Fibroblast of mammary gland (primary cell): ENCODE results near the gene CDHR5.
A peak's percentile ranks its signal among the peaks of the same experiment; 100 is the strongest.
"Not testable (repeated sequence)": the region's sequence is repeated elsewhere in the genome, so short reads cannot be mapped to it uniquely, and the experiment has no call there.

Source experiments
- DNase-seq: peaks from one replicate; pipeline ENCODE4 v3.0.0-alpha.2; 2010; ENCODE audit warnings: low read depth
- H3K4me3 ChIP-seq: 2 replicates; pipeline ENCODE4 v1.5.1; 2011; ENCODE audit warnings: low read depth, mild to moderate bottlenecking, low read length, moderate library complexity; ENCODE audit not compliant: control insufficient read depth
- CTCF ChIP-seq: conservative IDR thresholded peaks from 2 replicates; pipeline ENCODE4 v1.5.1; 2011; ENCODE audit warnings: low read depth, low read length, inconsistent platforms; ENCODE audit not compliant: control insufficient read depth, insufficient read depth

The CDHR5 gene

GRCh38 chr11:577611-577894 lies 47.2 kb downstream of the CDHR5 start:
- no peak for DNase-seq
- TF ChIP-seq CTCF: no peak
- H3K4me3 ChIP-seq: peak overlapping the region; percentile 92

DNA sequence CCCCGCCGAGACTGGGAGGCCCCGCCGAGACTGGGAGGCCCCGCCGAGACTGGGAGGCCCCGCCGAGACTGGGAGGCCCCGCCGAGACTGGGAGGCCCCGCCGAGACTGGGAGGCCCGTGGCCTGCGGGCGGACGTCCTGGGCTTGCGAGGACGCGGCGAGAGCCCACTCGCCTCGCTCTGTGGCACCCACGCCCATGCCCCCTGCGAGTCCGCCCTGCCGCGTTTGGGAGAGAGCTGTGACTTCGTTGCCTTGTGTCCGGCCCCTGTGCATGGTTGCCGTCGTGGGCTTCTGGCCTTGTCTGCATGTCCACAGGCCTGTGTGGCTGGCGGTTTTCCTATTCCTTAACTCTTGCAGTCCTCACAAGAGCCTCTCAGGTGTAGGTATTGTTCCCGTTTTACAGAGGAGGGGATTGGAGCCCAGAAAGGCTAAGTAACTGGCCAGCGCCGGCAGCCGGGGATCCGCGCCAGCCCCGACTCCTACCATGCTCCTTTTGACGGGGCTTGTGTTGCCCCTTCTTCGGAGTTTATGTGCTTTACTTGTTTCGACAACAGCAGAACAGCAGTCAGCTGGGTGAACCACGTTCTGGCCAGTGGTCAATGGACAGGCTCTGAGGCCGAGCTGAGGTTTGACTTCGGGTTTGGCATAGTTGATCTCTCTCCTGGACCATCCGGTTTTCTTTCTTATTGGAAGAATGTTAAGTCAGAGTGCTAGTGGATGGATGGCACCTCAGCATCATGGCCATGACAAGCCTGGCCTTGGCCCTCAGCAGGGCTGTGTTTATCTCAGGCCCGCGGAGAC lies 47.7 kb downstream of the CDHR5 start:
- peak overlapping the region; percentile 92 for H3K4me3 ChIP-seq
- no peak for DNase-seq
- no peak for TF ChIP-seq CTCF

DNA sequence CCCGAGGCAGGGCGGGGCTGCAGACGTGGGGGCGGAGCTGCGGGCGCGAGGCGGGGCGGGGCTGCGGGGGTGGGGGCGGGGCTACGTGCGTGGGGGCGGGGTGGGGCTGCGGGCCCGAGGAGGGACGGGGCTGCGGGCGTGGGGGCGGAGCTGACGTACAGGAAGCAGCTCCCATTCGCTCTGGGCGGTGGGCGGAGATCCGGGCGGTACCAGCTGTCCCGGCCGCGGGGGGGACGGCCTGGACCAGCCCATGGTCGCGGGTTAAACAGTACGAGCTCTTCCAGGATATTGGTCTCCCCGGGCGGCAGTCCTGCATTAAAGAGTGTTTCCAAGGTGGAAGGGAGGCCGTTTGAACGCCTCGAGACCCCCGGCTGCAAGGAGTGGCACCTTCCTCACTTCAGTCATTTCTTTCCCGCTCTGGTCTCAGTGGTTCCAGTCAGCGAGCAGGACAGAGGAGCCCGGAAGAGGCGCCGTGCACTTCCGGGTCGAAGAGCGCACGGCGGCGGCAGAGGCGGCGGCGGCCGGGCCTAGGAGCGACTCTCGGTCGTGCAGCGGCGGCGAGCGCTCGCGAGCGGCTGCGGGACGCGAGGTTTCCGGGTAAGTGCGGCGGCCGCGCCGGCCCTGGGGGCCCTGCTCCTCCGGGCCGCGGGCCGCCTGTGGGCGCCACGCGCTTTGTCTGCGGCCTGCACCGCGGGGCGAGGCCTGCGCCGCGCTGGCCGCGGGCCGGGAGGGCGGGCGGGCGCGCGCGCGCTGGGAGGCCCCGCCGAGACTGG lies 48.6 kb downstream of the CDHR5 start, which contains the start of gene PHRF1:
TSS of gene PHRF1 (plus strand) at position 475 of the 773 bp plus-strand sequence. CDS start 5,043 bp downstream, outside the sequence.
- TF ChIP-seq CTCF: no peak
- DNase-seq: peak; percentile 90
- peak within 1 kb of the TSS; percentile 92 for H3K4me3 ChIP-seq

DNA sequence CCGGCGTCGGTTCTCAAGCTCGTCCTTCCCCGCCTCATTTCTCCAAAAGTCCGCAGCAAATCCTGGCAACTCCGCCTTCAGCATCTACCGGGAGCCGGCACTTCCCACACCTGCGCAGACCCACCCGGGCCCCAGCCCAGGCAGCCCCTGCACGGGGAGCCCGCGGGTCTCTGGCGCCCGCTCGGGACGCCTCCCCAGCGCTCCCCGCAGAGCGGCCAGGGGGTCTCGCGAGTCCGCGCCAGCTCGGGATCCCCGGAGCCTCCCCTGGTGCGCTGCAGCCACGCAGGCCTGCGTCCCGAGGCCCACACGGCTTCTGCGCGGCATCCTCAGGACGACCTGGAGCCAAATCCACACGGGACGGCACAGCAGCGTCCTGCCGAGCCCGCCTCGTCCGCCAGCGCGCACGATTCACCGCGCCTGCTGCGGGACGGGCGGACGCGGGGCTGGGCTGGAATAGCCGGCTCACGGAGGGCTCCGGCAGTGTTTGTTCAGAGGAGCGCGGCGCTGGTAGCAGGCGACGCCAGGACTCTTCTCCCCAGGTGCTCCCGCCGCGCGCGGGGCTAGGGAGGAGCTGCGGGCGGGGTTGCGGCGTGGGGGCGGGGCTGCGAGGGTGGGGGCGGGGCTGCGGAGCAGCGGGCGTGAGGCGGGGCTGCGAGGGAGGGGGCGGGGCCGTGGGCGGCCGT lies 49.3 kb downstream of the CDHR5 start:
- no peak for DNase-seq
- TF ChIP-seq CTCF: no peak
- H3K4me3 ChIP-seq: peak overlapping the region; percentile 49

DNA sequence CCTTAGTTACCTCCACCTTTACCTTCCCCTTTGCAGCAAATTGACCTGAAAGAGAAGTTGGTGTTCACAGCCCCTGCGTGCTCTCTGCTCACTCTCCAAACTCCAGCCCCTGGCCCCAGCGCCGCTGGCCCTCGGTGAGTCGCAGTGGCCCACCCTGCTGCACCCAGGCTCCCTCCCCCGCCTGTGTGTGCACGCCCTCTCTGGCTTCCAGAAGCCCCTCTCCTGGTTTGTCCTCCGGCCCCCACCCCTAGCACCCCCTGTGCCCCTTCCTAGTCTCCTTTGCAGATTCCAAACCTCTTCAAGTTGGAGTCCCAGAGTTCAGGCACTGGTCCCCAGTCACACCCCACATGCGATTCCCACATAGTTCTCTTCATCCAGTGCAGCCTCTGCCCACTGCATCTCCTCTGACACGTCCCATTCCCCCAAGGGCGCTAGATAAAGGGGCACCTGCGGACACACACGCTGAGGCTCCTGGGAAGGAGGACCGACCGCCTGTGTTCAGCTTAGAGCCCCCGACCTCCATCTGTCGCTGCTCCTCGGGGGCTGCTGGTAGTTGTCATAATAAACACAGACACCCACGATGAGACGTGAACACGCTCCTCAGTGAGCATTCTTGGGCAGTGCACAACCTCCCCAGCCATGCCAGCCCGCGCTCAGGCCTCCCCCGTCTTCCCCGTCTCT lies 50.0 kb downstream of the CDHR5 start:
- DNase-seq: no peak
- peak overlapping the region; percentile 49 for H3K4me3 ChIP-seq
- TF ChIP-seq CTCF: no peak

DNA sequence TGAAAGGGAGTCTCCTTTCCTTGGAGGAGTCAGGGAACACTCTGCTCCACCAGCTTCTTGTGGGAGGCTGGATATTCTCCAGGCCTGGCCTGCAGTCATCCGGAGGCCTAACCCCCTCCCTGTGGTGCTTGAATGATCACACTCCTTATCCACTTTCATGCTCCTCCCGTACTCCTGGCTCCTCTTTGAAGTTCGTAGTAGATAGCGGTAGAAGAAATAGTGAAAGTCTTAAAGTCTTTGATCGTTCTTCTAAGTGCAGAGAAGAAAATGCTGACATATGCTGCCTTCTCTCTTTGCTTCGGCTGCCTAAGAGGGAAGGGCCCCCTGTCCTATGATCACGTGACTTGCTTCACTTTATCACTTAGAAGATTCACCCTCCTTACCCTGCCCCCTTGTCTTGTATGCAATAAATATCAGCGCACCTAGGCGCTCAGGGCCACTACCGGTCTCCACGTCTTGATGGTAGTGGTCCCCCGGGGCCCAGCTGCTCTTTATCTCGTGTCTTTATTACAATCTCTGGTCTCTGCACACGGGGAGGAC lies 50.7 kb downstream of the CDHR5 start:
- H3K4me3 ChIP-seq, DNase-seq: not testable (repeated sequence)
